ENCODE data around the gene TPCN1. TPM values are rescaled to one million over a fixed set of nuclear protein-coding genes. Genes with fewer than 3 reads are reported as not detected.

TPCN1 gene
- total and polyA plus RNA-seq, 10 donors = 15.5 to 90.1 (median 46.7) TPM

GRCh38 chr12:113232089-113232839 lies 11.0 kb downstream of the TPCN1 start:
- H3K36me3 ChIP-seq = peaks cover 0 to 70% (median 14%) of the 10 kb centered on the region in 6 donors
- TF ChIP-seq, protein P1, sequence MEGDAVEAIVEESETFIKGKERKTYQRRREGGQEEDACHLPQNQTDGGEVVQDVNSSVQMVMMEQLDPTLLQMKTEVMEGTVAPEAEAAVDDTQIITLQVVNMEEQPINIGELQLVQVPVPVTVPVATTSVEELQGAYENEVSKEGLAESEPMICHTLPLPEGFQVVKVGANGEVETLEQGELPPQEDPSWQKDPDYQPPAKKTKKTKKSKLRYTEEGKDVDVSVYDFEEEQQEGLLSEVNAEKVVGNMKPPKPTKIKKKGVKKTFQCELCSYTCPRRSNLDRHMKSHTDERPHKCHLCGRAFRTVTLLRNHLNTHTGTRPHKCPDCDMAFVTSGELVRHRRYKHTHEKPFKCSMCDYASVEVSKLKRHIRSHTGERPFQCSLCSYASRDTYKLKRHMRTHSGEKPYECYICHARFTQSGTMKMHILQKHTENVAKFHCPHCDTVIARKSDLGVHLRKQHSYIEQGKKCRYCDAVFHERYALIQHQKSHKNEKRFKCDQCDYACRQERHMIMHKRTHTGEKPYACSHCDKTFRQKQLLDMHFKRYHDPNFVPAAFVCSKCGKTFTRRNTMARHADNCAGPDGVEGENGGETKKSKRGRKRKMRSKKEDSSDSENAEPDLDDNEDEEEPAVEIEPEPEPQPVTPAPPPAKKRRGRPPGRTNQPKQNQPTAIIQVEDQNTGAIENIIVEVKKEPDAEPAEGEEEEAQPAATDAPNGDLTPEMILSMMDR (IDR thresholded peaks at IDR 0.05 in 8 of 11, conservative IDR thresholded peaks at IDR 0.05 in 3 of 11) = no peak
- TF ChIP-seq POLR2AphosphoS5 (IDR thresholded peaks at IDR 0.05) (no peak), POLR2A (IDR thresholded peaks at IDR 0.05) (no peak)
- peaks cover 35 to 100% (median 81%) of the 10 kb centered on the region in 6 donors for H3K4me1 ChIP-seq
- H3K27ac ChIP-seq = peak overlapping the region; percentile 24 to 85 (median 64)
- H3K27me3 ChIP-seq (replicated peaks in 1 of 7) = no peaks in the 10 kb centered on the region
- intact Hi-C loops (cut with DNase I; ENCODE audit: low total_unique reads) = no loop called here
- peak; percentile 76 for DNase-seq
- no peaks in the 10 kb centered on the region for H3K9me3 ChIP-seq
- peak overlapping the region in 2 of 8 donors; percentile 16 to 57 for H3K4me3 ChIP-seq
- 91 to 95% (median 93%) methylated on average over 18 of the region's 18 CpGs for WGBS, 5 donors

DNA sequence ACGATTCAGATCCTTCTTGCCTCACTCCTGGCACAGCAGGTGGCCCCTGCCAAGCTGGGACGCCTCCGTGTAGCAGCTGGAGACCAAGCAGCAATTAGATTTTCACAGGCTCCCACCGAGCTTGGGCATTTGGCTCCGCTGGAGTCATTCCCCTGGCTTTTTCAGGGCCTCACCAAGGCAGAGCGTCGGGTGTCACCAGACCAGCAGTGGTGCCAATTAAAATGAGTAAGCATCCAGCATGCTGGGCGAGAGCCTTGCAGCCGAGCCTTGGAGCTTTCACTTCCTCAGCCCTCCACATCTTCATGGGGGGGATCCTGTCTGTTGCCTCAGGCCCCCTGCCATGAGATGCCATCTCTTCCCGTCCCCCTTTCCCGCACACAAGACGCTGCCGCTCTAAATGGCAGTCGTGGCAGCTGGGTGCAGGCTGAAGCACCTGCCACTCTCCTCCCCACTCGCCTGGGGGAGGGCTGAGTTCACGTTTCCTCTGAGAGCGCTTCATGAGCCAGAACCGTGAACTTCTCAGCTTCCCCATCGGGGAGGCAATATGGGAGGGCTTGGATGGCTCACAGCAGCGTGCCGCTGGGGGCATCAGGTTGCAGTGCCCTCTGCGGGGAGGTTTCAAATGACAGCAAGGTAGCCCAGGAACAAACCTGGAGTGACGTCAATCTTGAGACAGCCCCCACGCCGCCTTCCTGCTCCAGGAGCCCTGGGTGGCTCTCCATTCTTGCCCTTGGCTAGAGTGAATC lies 11.7 kb downstream of the TPCN1 start:
- intact Hi-C loops (cut with DNase I; ENCODE audit: low total_unique reads) = no loop called here
- H3K27me3 ChIP-seq (replicated peaks in 1 of 7) = no peaks in the 10 kb centered on the region
- no peaks in the 10 kb centered on the region for H3K9me3 ChIP-seq
- peaks cover 42 to 100% (median 82%) of the 10 kb centered on the region in 6 donors for H3K4me1 ChIP-seq
- H3K27ac ChIP-seq = peak overlapping the region; percentile 24 to 85 (median 64)
- DNase-seq = peak; percentile 93
- 27 to 40% (median 35%) methylated on average over 19 to 25 of the region's 25 CpGs for WGBS, 5 donors
- TF ChIP-seq POLR2AphosphoS5 (IDR thresholded peaks at IDR 0.05) (peak; percentile 72 to 84 (median 82)), POLR2A (IDR thresholded peaks at IDR 0.05) (no peak)
- TF ChIP-seq, protein P1 (IDR thresholded peaks at IDR 0.05 in 8 of 11, conservative IDR thresholded peaks at IDR 0.05 in 3 of 11) = peak in 10 of 11 experiments; percentile 29 to 62 (median 51)
- H3K36me3 ChIP-seq = peaks cover 0 to 62% (median 14%) of the 10 kb centered on the region in 6 donors
- peak overlapping the region in 5 of 8 donors; percentile 14 to 57 (median 19) for H3K4me3 ChIP-seq

GRCh38 chr12:113233967-113234366 lies 12.7 kb downstream of the TPCN1 start:
- Histone ChIP-seq H3K4me1 (peaks cover 52 to 100% (median 81%) of the 10 kb centered on the region in 6 donors), H3K36me3 (peaks cover 0 to 61% (median 14%) of the 10 kb centered on the region in 6 donors), H3K27me3 (replicated peaks in 1 of 7) (no peaks in the 10 kb centered on the region), H3K9me3 (no peaks in the 10 kb centered on the region), H3K4me3 (no peak overlapping the region), H3K27ac (peak overlapping the region in 3 of 8 donors; percentile 63 to 79 (median 78))
- TF ChIP-seq, protein P1 (IDR thresholded peaks at IDR 0.05 in 8 of 11, conservative IDR thresholded peaks at IDR 0.05 in 3 of 11) = no peak
- TF ChIP-seq POLR2A (IDR thresholded peaks at IDR 0.05) (no peak), POLR2AphosphoS5 (IDR thresholded peaks at IDR 0.05) (no peak)
- intact Hi-C loops (cut with DNase I; ENCODE audit: low total_unique reads) = no loop called here
- DNase-seq = no peak
- WGBS, 5 donors = 90 to 94% (median 92%) methylated on average over 4 of the region's 4 CpGs

DNA sequence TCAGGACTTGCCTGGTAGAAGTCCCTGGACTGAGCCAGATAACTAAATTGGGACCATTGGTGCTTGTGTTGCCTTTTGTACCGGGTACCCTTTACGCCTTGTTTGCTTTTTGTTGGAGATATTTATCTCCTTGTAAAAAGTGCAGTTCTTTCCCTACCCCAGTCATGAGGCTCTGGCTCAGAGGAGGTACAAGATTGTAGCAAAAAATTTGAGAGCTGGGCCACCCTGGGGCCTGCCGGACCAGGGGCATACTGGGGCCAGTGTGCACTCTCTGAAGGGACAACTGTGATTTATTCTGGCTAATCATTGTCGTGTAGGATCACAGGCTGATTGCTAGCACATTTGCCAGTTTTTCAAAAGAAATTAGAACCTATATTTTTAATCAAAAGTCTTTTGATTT lies 13.2 kb downstream of the TPCN1 start:
- Histone ChIP-seq H3K27me3 (replicated peaks in 1 of 7) (no peaks in the 10 kb centered on the region), H3K9me3 (no peaks in the 10 kb centered on the region), H3K27ac (no peak overlapping the region), H3K4me3 (no peak overlapping the region), H3K4me1 (peaks cover 49 to 100% (median 78%) of the 10 kb centered on the region in 6 donors), H3K36me3 (peaks cover 0 to 64% (median 14%) of the 10 kb centered on the region in 6 donors)
- no peak for DNase-seq
- 91 to 97% (median 95%) methylated on average over 4 of the region's 4 CpGs for WGBS, 5 donors
- no peak for TF ChIP-seq POLR2A (IDR thresholded peaks at IDR 0.05)
- TF ChIP-seq, protein P1 (IDR thresholded peaks at IDR 0.05 in 8 of 11, conservative IDR thresholded peaks at IDR 0.05 in 3 of 11) = no peak
- no peak for TF ChIP-seq POLR2AphosphoS5 (IDR thresholded peaks at IDR 0.05)
- intact Hi-C loops (cut with DNase I; ENCODE audit: low total_unique reads) = no loop called here

All from spleen (tissue), 11 donors.